ENCODE results near the gene SMTNL1. TPM values are rescaled to one million over a fixed set of nuclear protein-coding genes. Genes with fewer than 3 reads are reported as not detected.
A peak's percentile ranks its signal among the peaks of the same experiment; 100 is the strongest.

The SMTNL1 gene
- total and polyA plus RNA-seq, 9 of the 15 experiments (the other 6 are each of a cell fraction or from before 2014, with no cell fraction given), result not detected

- TF ChIP-seq MED1 (CRISPR knock-in tag; IDR thresholded peaks at IDR 0.05; ENCODE audit: borderline replicate concordance) (no peak), HDAC1 (IDR thresholded peaks at IDR 0.05) (peak in 1 of 2 experiments; percentile 33; a peak in 1 of 4 replicates), MBD2 (IDR thresholded peaks at IDR 0.05; ENCODE audit: borderline replicate concordance, low read depth) (no peak), RCOR1 (IDR thresholded peaks at IDR 0.05; ENCODE audit: borderline replicate concordance in 1 of 2, low read depth in 2 of 2, low read length in 2 of 2) (no peak), BHLHE40 (IDR thresholded peaks at IDR 0.05; ENCODE audit: low read length) (no peak), ELK1 (CRISPR knock-in tag; IDR thresholded peaks at IDR 0.05) (no peak), CHD2 (IDR thresholded peaks at IDR 0.05; ENCODE audit: low read depth, low read length) (no peak), PCBP2 (IDR thresholded peaks at IDR 0.05; ENCODE audit: low read depth, low read length, poor library complexity, severe bottlenecking) (no peak), HNRNPH1 (optimal IDR thresholded peaks at IDR 0.05; ENCODE audit: low read depth, low read length) (no peak), CTCF (IDR thresholded peaks at IDR 0.05 in 2 of 3, conservative IDR thresholded peaks at IDR 0.05 in 1 of 3; ENCODE audit: insufficient read depth in 2 of 3, low read depth in 1 of 3, low read length in 3 of 3) (peak in 2 of 3 experiments; percentile 45 to 59; a peak in 4 of 6 replicates), NFXL1 (CRISPR knock-in tag; IDR thresholded peaks at IDR 0.05) (no peak), PBX2 (CRISPR knock-in tag; IDR thresholded peaks at IDR 0.05; ENCODE audit: low read depth) (no peak), PBX2 (tag; conservative IDR thresholded peaks at IDR 0.05; ENCODE audit: low read depth) (no peak), POU5F1 (IDR thresholded peaks at IDR 0.05; ENCODE audit: borderline replicate concordance, low read depth, low read length, partially characterized antibody) (no peak), ATF6 (CRISPR knock-in tag; IDR thresholded peaks at IDR 0.05) (no peak)
Measured at GRCh38 chr11:57567515-57568329, 30.3 kb downstream of the SMTNL1 start, which contains the start of gene UBE2L6 (continued).

Measured in K562 (cell line).